ENCODE results near the gene SHCBP1L.

SHCBP1L gene

DNA sequence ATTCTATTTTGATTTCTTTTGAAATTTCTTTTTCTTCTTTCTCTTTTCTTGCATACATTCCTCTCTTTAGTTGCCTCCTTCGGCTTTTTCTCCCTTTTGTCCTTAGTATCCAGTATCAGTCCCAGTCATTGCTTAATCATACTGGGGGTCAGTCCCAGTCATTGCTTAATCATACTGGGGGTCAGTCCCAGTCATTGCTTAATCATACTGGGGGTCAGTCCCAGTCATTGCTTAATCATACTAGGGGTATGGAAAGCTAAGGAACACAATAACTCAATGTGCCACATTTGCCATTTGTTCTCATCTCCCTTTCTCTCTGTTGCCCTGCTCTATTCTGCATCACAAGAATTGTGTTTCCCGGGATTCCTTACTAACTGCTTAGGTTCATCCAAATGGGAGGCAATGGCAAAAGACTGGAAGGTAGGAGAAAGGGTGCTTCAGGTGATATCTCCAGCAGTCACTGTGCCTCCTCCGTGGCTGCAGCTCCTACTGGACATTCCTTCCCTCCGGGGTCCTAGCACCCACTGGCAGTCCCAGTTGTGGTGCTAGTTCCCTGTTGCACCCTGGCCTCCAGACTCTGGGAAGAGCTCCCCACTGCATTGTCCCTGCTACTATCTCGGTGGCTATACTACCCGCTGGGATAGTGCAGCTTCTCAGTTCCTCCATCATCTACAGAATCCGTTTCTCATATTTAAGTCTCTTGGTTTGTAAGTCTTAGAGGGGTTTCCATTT, 37.6 kb upstream of the SHCBP1L start:
- H3K27ac ChIP-seq = no peak overlapping the region
- TF ChIP-seq, protein P1, sequence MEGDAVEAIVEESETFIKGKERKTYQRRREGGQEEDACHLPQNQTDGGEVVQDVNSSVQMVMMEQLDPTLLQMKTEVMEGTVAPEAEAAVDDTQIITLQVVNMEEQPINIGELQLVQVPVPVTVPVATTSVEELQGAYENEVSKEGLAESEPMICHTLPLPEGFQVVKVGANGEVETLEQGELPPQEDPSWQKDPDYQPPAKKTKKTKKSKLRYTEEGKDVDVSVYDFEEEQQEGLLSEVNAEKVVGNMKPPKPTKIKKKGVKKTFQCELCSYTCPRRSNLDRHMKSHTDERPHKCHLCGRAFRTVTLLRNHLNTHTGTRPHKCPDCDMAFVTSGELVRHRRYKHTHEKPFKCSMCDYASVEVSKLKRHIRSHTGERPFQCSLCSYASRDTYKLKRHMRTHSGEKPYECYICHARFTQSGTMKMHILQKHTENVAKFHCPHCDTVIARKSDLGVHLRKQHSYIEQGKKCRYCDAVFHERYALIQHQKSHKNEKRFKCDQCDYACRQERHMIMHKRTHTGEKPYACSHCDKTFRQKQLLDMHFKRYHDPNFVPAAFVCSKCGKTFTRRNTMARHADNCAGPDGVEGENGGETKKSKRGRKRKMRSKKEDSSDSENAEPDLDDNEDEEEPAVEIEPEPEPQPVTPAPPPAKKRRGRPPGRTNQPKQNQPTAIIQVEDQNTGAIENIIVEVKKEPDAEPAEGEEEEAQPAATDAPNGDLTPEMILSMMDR (conservative IDR thresholded peaks at IDR 0.05) = no peak

DNA sequence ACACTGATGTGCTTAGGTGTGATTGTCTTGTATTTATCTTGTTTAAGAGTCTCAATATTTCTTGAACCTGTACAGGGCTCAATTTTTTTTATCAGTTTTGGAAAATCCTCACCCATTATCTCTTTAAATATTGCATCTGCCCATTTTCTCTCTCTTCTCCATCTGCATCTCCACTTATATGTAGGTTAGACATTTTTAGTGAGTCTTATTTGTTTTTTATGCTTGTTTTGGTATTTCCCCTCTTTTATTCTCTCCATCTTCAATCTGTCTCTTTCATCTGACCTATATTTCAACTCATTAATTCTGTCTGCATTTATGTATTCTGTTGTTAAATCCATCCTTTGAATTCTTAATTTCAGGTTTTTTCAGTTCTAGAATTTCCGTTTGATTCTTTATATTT, 32.9 kb upstream of the SHCBP1L start:
- H3K27ac ChIP-seq = no peak overlapping the region
- TF ChIP-seq, protein P1 (conservative IDR thresholded peaks at IDR 0.05) = no peak

DNA sequence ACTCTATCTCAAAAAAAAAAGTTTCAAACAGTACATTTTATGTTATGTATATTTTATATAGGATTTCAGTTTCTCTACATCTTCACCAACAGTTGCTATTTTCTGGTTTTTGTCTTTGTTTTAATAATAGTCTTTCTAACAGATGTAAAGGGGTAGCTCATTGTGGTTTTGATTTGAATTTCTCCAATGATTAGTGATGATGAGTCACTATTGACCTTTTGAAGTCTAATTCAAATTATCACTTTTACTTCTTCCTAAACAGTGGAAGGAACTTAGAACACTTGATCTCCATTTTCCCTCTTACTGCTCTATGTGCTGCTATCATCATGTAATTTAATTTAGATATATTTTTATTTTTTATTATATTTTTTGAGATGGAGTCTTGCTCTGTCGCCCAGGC, 31.7 kb upstream of the SHCBP1L start:
- H3K27ac ChIP-seq = no peak overlapping the region
- TF ChIP-seq, protein P1 (conservative IDR thresholded peaks at IDR 0.05) = no peak

DNA sequence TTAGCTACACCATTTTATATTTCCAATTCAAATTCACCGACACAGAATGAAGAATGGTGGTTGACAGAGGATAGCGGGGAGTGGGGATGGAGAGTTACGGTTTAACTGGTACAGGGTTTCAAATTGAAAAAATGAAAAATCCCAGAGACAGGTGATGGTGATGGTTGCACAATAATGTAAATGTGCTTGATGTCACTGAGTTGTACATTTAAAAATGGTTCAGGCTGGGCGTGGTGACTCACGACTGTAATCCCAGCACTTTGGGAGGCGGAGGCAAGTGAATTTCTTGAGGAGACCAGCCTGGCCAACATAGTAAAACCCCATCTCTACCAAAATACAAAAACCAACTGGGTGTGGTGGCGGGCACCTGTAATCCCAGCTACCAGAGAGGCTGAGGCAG, 31.2 kb upstream of the SHCBP1L start:
- H3K27ac ChIP-seq = no peak overlapping the region
- TF ChIP-seq, protein P1 (conservative IDR thresholded peaks at IDR 0.05) = no peak

DNA sequence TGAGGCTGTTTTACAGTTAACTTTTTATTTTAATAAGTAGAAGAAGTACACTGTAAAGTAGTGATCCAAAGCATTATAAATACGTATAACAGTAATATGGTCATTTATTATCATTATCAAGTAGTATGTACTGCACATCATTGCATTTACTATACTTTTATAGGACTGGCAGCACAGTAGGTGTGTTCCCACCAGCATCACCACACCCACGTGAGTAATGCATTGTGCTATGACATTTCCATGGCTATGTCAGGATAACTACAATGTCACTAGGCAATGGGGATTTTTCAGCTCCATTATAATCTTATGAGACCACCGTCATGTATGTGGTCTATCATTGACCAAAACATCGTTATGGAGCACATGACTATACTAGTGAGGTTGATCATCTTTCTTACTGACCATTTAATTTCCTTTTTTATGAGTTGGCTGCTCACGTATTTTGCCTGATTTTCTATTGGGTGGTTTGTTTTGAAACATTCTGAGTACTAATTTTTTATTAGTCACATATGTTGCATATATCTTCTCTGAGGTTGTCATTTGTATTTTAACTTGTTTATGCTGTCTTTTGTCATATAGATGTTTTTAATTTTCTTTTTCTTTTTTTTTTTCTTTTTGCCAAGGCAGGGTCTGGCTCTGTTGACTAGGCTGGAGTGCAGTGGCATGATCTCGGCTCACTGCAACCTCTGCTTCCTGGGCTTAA, 25.3 kb upstream of the SHCBP1L start:
- TF ChIP-seq, protein P1 (conservative IDR thresholded peaks at IDR 0.05) = no peak
- no peak overlapping the region for H3K27ac ChIP-seq

DNA sequence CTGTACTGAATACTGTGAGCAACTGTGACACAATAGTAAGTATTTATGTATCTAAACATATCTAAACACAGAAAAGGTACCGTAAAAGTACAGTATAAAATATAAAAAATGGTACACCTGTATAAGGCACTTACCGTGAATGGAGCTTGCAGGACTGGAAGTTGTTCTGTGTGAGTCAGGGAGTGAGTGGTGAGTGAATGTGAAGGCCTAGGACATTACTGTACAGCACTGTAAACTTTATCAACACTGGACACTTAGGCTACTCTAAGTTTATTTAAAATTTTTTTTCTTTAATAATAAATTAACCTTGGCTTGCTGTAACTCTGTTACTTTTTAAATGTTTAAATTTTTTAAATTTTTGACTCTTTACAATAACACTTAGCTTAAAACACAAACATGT, 24.5 kb upstream of the SHCBP1L start:
- no peak overlapping the region for H3K27ac ChIP-seq
- TF ChIP-seq, protein P1 (conservative IDR thresholded peaks at IDR 0.05) = no peak

DNA sequence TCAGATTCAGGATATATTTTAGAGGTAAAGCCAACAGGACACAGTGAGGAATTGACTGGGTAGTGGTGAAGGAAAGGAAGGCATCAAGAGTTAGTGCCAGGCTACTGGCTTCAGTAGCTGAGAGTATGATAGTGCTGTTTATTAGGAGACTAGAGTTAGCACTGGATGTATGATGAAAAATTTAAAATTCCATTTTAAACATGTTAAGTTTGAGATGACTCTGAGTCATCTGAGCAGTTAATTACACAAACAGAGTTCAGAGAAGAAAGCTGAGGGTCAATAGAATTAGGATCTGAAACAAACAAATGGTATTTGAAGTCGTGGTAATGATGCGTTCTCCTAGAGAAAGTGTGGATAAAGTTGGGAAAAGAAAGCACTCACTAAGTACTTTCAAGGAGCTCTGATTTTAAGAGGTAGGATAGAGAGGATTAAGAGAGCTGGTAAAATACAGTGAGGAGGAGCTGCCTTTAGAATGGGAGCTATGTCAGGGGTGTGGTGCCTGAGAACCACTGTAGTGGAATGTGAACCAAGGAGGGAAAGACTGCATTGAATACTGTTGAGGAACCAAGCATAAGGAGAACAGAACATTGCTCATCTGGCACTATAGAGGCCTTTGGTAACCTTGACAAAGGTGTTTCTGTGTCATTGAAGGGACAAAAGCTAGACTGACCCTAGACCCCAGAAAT, 21.7 kb upstream of the SHCBP1L start:
- no peak overlapping the region for H3K27ac ChIP-seq
- TF ChIP-seq, protein P1 (conservative IDR thresholded peaks at IDR 0.05) = no peak
